IMR-90 (cell line): ENCODE data around the gene ERGIC2. TPM values are rescaled to one million over a fixed set of nuclear protein-coding genes. Genes with fewer than 3 reads are reported as not detected.

ENCODE experiments used
- ATAC-seq: fragments of 200-7000 bp; cut with Tn5 transposase; 2 replicates; pipeline ENCODE4 v1.9.1; 2020; ENCODE audit warnings: low read depth, mild to moderate bottlenecking, moderate library complexity
- BruUV-seq: library from RNA; stranded (reverse); fragments of 400-500 nt; replicated peaks from 2 replicates; lab custom pipeline; 2021; lab: Mats Ljungman, UMichigan
- CTCF ChIA-PET: fragments of 300-600 bp; formaldehyde crosslinking; extraction: SDS; loops from one replicate; lab custom pipeline; 2021; ENCODE audit warnings: antibody characterized with exemption; lab: Yijun Ruan, JAX
- POLR2A ChIA-PET: fragments of 300-600 bp; sonication (Branson Sonifier 250); formaldehyde crosslinking; loops from one replicate; lab custom pipeline; 2022; ENCODE audit warnings: antibody characterized with exemption; ENCODE audit not compliant: unreplicated experiment; lab: Charles Lee
- DNase-seq: peaks from one replicate; pipeline ENCODE4 v3.0.0; 2013
- H2AFZ ChIP-seq: replicated peaks from 2 replicates; pipeline ENCODE3; 2013; ENCODE audit warnings: low read length, mild to moderate bottlenecking; ENCODE audit not compliant: poor library complexity
- H2AK5ac ChIP-seq: 2 replicates; pipeline ENCODE4 v1.6.1; 2013; ENCODE audit warnings: low read depth, low read length, inconsistent platforms
- H2AK9ac ChIP-seq: replicated peaks from 2 replicates; pipeline ENCODE3; 2013; ENCODE audit warnings: mild to moderate bottlenecking, low read depth, low read length, moderate library complexity; ENCODE audit not compliant: poor library complexity
- H2BK120ac ChIP-seq: 2 replicates; pipeline ENCODE4 v1.6.1; 2013; ENCODE audit warnings: low read depth, low read length, inconsistent platforms
- H2BK15ac ChIP-seq: 3 replicates; pipeline ENCODE4 v1.6.1; 2013; ENCODE audit warnings: low read depth, low read length, inconsistent platforms
- H2BK20ac ChIP-seq: 2 replicates; pipeline ENCODE4 v1.6.1; 2013; ENCODE audit warnings: low read depth, mild to moderate bottlenecking, inconsistent platforms, low read length, moderate library complexity
- H2BK5ac ChIP-seq: 2 replicates; pipeline ENCODE4 v1.6.1; 2013; ENCODE audit warnings: mild to moderate bottlenecking, low read depth, low read length, inconsistent platforms; ENCODE audit not compliant: poor library complexity, severe bottlenecking
- H3K14ac ChIP-seq: replicated peaks from 2 replicates; pipeline ENCODE4 v1.6.1; 2013; ENCODE audit warnings: low read depth, low read length, inconsistent platforms
- H3K18ac ChIP-seq: 2 replicates; pipeline ENCODE4 v1.6.1; 2013; ENCODE audit warnings: low read depth, low read length, control low read depth
- H3K23ac ChIP-seq: 2 replicates; pipeline ENCODE4 v1.6.1; 2013; ENCODE audit warnings: low read depth, low read length, inconsistent platforms
- H3K27ac ChIP-seq: 2 replicates; pipeline ENCODE4 v1.5.1; 2013; ENCODE audit warnings: mild to moderate bottlenecking, control low read depth, low read length; ENCODE audit not compliant: insufficient read depth
- H3K27me3 ChIP-seq: 2 replicates; pipeline ENCODE4 v1.6.1; 2013; ENCODE audit warnings: low read length; ENCODE audit not compliant: control insufficient read depth, insufficient read depth
- H3K36me3 ChIP-seq: 2 replicates; pipeline ENCODE4 v1.6.1; 2013; ENCODE audit warnings: low read length, mixed read lengths; ENCODE audit not compliant: control insufficient read depth, insufficient read depth
- H3K4ac ChIP-seq: 2 replicates; pipeline ENCODE4 v1.6.1; 2013; ENCODE audit warnings: low read depth, low read length, inconsistent platforms
- H3K4me1 ChIP-seq: 2 replicates; pipeline ENCODE4 v1.6.1; 2013; ENCODE audit warnings: low read length, mixed read lengths; ENCODE audit not compliant: control insufficient read depth, insufficient read depth
- H3K4me2 ChIP-seq: 2 replicates; pipeline ENCODE4 v1.6.1; 2013; ENCODE audit warnings: low read depth, mild to moderate bottlenecking, control low read depth, low read length, moderate library complexity
- H3K4me3 ChIP-seq: 2 replicates; pipeline ENCODE4 v1.5.1; 2013; ENCODE audit warnings: low read depth, mild to moderate bottlenecking, control low read depth, low read length, moderate library complexity; ENCODE audit not compliant: insufficient read depth
- H3K56ac ChIP-seq: 2 replicates; pipeline ENCODE4 v1.6.1; 2013; ENCODE audit warnings: low read length, inconsistent platforms; ENCODE audit not compliant: insufficient read depth; ENCODE audit errors: extremely low read depth
- H3K79me1 ChIP-seq, 2 experiments: 2 replicates each; pipeline ENCODE4 v1.6.1; 2013; ENCODE audit warnings: low read length in 2 of 2, inconsistent platforms in 1 of 2, low read depth in 1 of 2
- H3K9ac ChIP-seq: 2 replicates; pipeline ENCODE4 v1.6.1; 2013; ENCODE audit warnings: low read depth, low read length, control low read depth
- H3K9me1 ChIP-seq: 2 replicates; pipeline ENCODE4 v1.6.1; 2013; ENCODE audit warnings: low read length, inconsistent platforms; ENCODE audit not compliant: insufficient read depth
- H3K9me3 ChIP-seq: 2 replicates; pipeline ENCODE4 v1.6.1; 2013; ENCODE audit warnings: low read length; ENCODE audit not compliant: control insufficient read depth, insufficient read depth
- H4K20me1 ChIP-seq: 2 replicates; pipeline ENCODE4 v1.6.1; 2013; ENCODE audit warnings: low read length, inconsistent platforms; ENCODE audit not compliant: insufficient read depth
- H4K5ac ChIP-seq: 2 replicates; pipeline ENCODE4 v1.6.1; 2013; ENCODE audit warnings: mild to moderate bottlenecking, low read depth, low read length, control low read depth
- H4K8ac ChIP-seq, 2 experiments: 2 replicates each; pipeline ENCODE4 v1.6.1; 2013; ENCODE audit warnings: low read depth in 2 of 2, low read length in 2 of 2, control low read depth in 1 of 2, inconsistent platforms in 1 of 2
- H4K91ac ChIP-seq: 2 replicates; pipeline ENCODE4 v1.6.1; 2013; ENCODE audit warnings: low read depth, low read length, inconsistent platforms; ENCODE audit not compliant: insufficient read depth
- BHLHE40 ChIP-seq: fragments of 150-350 bp; IDR thresholded peaks from 2 replicates; pipeline ENCODE4 v1.6.1; 2016; ENCODE audit warnings: mild to moderate bottlenecking, low read depth, low read length
- FOS ChIP-seq: fragments of 150-350 bp; IDR thresholded peaks from 2 replicates; pipeline ENCODE4 v1.6.1; 2016; ENCODE audit warnings: low read depth, low read length
- MAFK ChIP-seq: IDR thresholded peaks from 2 replicates; pipeline ENCODE4 v1.6.1; 2012; ENCODE audit warnings: low read depth, low read length, improper control_type of control experiment
- MAZ ChIP-seq: IDR thresholded peaks from 2 replicates; pipeline ENCODE4 v1.6.1; 2012; ENCODE audit warnings: low read depth, mild to moderate bottlenecking, low read length, improper control_type of control experiment, moderate library complexity, borderline replicate concordance
- MXI1 ChIP-seq: IDR thresholded peaks from 2 replicates; pipeline ENCODE4 v1.6.1; 2012; ENCODE audit warnings: low read depth, mild to moderate bottlenecking, low read length, moderate library complexity, borderline replicate concordance
- NFE2L2 ChIP-seq: fragments of 150-350 bp; IDR thresholded peaks from 2 replicates; pipeline ENCODE4 v1.6.1; 2016; ENCODE audit warnings: low read depth, mild to moderate bottlenecking, low read length
- POLR2A ChIP-seq: IDR thresholded peaks from 2 replicates; pipeline ENCODE4 v1.6.1; 2012; ENCODE audit warnings: mild to moderate bottlenecking, low read depth, low read length
- RAD21 ChIP-seq: IDR thresholded peaks from 2 replicates; pipeline ENCODE4 v1.6.1; 2012; ENCODE audit warnings: low read length, improper control_type of control experiment
- SMC3 ChIP-seq: fragments of 150-350 bp; IDR thresholded peaks from 2 replicates; pipeline ENCODE4 v1.6.1; 2016; ENCODE audit warnings: low read depth, mild to moderate bottlenecking, antibody characterized with exemption, low read length, moderate library complexity
- WGBS, 2 experiments: methylation state at CpG; one replicate each; pipeline versions ENCODE4 v1.1.5 to v1.1.7; 2013; ENCODE audit warnings: missing lambda C conversion rate in 2 of 2; ENCODE audit not compliant: insufficient read length in 1 of 2; ENCODE audit errors: extremely low coverage in 2 of 2; 5-methylcytosine and 5-hydroxymethylcytosine counted together
- dilution Hi-C: fragments of 300-500 bp; cut with HindIII; formaldehyde crosslinking; loops from one replicate; pipeline ENCODE4 v1.14.3; 2018; ENCODE audit warnings: low sequenced_read_pairs; ENCODE audit not compliant: unreplicated experiment
- in situ Hi-C: fragments of 300-500 bp; cut with MboI; formaldehyde crosslinking; loops from 3 replicates; pipeline ENCODE4 v1.14.3; 2019; ENCODE audit warnings: low sequenced_read_pairs, inconsistent platforms, mixed read lengths
- intact Hi-C: fragments of 100-400 bp; cut with micrococcal nuclease; formaldehyde crosslinking; loops from 2 replicates; pipeline ENCODE4 v1.10.0; 2022
- polyA plus RNA-seq, 3 experiments: library from polyadenylated mRNA; depleted of rRNA; stranded (reverse); fragments of >200 nt; gene quantifications; 2 replicates each; pipeline ENCODE4 v1.2.3, GENCODE V29; 2012; ENCODE audit warnings: low replicate concordance in 1 of 3
- total RNA-seq: library from RNA; depleted of rRNA; stranded (reverse); fragments of >200 nt; gene quantifications from 2 replicates; pipeline ENCODE4 v1.2.3, GENCODE V29; 2012
- TF ChIP-seq, protein P1 (sequence below): fragments of 150-350 bp; IDR thresholded peaks from 2 replicates; pipeline ENCODE4 v1.6.1; 2017; ENCODE audit warnings: mild to moderate bottlenecking, antibody characterized with exemption, low read length, low read depth
- TF ChIP-seq, protein P2 (sequence below): fragments of 150-350 bp; IDR thresholded peaks from 2 replicates; pipeline ENCODE4 v1.6.1; 2016; ENCODE audit warnings: low read depth, mild to moderate bottlenecking, low read length, moderate library complexity, borderline replicate concordance

Gene ERGIC2
- total and polyA plus RNA-seq, 2 of the 4 experiments (the other 2 are of a cell fraction) = 41.0 to 45.3 TPM

DNA sequence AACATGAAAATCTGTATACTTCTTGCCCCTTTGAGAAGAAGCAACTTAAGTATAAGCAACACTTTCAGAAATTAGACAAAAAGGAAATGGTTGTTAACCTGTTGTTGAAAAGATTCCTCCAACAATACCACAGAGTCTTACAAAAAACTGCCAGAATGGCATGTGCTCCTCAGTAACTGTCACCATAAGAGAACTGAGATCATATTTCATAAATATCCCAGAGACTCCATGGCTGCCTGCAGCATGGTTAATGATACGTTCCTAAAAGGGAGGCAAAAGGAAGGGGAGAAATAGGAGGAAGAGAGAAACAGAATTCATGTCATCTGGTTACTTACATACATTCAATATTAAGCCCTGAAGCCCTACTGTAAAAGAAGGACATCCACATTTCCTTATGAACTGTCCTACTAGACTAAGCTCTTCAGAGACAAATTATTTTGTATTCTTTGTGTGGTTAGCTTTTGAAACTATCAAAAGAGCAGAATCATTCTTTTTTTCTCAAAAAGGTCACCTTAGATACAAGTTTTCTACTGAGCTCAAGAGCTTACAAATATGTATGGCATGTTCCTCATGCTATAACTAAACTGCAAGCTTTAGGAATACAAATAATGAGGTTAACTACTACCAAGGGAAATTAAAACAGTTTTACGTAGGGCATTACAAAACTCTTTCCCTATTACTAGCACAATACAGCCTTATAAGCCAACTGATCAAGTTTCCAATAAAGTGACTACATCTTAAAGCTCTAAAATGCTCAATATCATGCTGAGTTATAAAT, 37.8 kb downstream of the ERGIC2 start:
- BruUV-seq = no TSS peak
- H4K5ac ChIP-seq = no peak overlapping the region
- CTCF ChIA-PET = no interaction called here
- H3K4ac ChIP-seq = no peak overlapping the region
- H2BK20ac ChIP-seq = no peak overlapping the region
- H3K27ac ChIP-seq = no peak overlapping the region
- no peak overlapping the region for H3K4me2 ChIP-seq
- no peaks in the 10 kb centered on the region; the same call in 1 of the 2 replicates for H3K9me1 ChIP-seq
- H3K36me3 ChIP-seq = peaks cover 13% of the 10 kb centered on the region
- H4K20me1 ChIP-seq = no peaks in the 10 kb centered on the region
- no peak overlapping the region for H2BK120ac ChIP-seq
- no peaks in the 10 kb centered on the region for H3K9me3 ChIP-seq
- H3K4me3 ChIP-seq = no peak overlapping the region
- H2BK5ac ChIP-seq = no peak overlapping the region
- no peak overlapping the region for H2AK5ac ChIP-seq
- in situ Hi-C loops = no loop called here
- ATAC-seq (peak; percentile 68), DNase-seq (peak; percentile 3)
- no peak overlapping the region for H3K9ac ChIP-seq
- H3K4me1 ChIP-seq = no peaks in the 10 kb centered on the region
- H4K91ac ChIP-seq = no peak overlapping the region
- POLR2A ChIA-PET = no interaction called here
- H3K23ac ChIP-seq = no peak overlapping the region
- no peak overlapping the region for H4K8ac ChIP-seq
- TF ChIP-seq MXI1 (no peak), NFE2L2 (no peak), BHLHE40 (no peak), POLR2A (no peak), MAFK (no peak), SMC3 (no peak), MAZ (no peak), RAD21 (no peak), FOS (no peak)
- TF ChIP-seq, protein P1, sequence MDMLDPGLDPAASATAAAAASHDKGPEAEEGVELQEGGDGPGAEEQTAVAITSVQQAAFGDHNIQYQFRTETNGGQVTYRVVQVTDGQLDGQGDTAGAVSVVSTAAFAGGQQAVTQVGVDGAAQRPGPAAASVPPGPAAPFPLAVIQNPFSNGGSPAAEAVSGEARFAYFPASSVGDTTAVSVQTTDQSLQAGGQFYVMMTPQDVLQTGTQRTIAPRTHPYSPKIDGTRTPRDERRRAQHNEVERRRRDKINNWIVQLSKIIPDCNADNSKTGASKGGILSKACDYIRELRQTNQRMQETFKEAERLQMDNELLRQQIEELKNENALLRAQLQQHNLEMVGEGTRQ = no peak
- TF ChIP-seq, protein P2, sequence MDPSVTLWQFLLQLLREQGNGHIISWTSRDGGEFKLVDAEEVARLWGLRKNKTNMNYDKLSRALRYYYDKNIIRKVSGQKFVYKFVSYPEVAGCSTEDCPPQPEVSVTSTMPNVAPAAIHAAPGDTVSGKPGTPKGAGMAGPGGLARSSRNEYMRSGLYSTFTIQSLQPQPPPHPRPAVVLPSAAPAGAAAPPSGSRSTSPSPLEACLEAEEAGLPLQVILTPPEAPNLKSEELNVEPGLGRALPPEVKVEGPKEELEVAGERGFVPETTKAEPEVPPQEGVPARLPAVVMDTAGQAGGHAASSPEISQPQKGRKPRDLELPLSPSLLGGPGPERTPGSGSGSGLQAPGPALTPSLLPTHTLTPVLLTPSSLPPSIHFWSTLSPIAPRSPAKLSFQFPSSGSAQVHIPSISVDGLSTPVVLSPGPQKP = no peak
- H2AFZ ChIP-seq = no peak overlapping the region
- dilution Hi-C loops = no loop called here
- no peaks in the 10 kb centered on the region for H3K27me3 ChIP-seq
- no CpG with 5 or more reads among the region's 2 CpGs for WGBS, 2 experiments
- no peak overlapping the region for H3K14ac ChIP-seq
- H2AK9ac ChIP-seq = no peak overlapping the region
- H3K79me1 ChIP-seq = no peaks in the 10 kb centered on the region
- H3K56ac ChIP-seq = no peak overlapping the region
- H3K18ac ChIP-seq = no peak overlapping the region
- no peak overlapping the region for H2BK15ac ChIP-seq
- intact Hi-C loops = no loop called here
